Measurements from ENCODE around the gene CLTC. TPM values are rescaled to one million over a fixed set of nuclear protein-coding genes. Genes with fewer than 3 reads are reported as not detected.
A peak's percentile ranks its signal among the peaks of the same experiment; 100 is the strongest.

Gene CLTC
- total RNA-seq, 1 donor from 2014 or later, result 246 TPM

DNA sequence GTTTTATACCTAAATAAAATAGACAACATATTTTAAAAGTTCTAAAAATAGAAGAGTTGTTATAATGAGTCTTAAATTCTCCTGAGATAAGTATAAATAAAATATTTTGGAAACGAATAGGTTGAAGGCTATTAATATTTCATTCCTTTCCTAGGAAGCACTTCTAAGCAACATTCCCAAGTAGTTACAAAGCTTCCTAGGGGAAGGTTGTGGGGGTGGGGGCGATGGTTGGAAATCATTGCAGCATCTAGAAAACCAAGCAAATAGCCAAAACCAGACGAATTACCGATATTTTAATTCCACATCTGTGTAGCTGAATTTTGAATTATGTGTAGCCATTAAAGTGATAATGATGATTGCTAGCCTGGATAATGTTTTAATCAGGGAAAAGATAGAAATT lies 60.6 kb downstream of the CLTC start:
- no peak for DNase-seq (ENCODE audit: low spot score)

DNA sequence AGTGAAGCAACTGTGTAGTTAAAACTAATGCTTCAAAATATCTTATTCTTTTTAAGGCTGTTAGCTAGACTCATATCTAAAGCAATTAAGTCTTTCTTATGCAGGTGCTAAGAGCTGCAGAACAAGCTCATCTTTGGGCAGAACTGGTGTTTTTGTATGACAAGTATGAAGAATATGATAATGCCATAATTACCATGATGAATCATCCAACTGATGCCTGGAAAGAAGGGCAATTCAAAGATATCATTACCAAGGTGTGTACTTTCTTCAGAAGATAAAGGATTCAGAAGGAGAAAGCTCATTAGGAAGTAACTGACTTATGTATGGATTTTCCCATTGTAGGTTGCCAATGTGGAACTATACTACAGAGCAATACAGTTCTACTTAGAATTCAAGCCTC lies 63.6 kb downstream of the CLTC start:
- no peak for DNase-seq (ENCODE audit: low spot score)

DNA sequence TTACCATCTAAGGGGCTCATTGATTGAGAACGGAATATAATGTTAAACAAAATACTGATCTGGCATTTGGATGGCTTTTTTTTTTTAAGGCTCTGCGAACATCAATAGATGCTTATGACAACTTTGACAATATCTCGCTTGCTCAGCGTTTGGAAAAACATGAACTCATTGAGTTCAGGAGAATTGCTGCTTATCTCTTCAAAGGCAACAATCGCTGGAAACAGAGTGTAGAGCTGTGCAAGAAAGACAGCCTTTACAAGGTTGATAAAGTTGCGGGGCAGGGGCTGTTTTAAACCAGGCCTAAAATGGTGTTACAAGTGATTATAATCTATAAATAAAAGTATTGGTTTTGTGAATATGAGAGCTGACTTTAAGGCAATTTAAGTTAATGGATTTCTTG lies 65.3 kb downstream of the CLTC start:
- no peak for DNase-seq (ENCODE audit: low spot score)

DNA sequence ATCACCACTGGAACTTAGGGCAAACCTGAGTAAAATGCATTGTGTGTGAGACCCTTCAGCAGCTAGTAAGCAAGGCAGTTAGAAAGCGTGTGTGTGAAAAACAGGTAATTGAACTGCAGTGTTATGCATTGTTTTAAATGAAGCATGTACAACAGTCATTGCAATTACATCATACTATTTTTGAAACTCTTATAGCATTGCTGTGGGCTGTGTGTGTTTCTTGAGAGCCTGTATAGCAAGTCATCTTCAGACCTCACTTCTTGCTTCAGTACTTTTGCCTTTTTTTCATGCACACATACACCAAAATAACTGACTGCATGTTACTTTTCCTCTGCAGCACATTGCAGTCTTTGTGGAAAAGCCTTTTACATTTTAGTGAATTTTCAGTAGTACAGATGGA lies 68.3 kb downstream of the CLTC start:
- no peak for DNase-seq (ENCODE audit: low spot score)

DNA sequence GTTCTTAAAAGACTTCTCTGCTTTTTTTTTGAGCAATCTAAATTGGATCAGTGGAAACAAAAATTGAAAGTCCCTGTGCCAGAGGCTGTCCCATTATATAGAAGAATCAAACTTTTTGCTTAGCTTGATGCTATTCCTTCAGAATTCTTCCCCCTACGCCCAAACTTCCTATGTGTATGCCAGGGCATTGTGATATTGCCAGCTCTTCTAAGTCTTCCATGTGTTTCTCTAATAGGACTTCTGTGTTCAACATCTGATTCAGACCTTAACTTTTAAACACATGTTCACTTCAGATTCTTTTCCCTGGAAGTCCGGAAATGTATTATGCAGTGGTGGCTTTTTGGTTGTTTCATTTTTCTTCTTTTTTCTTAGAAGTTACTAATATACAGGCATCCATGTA lies 68.8 kb downstream of the CLTC start:
- no peak for DNase-seq (ENCODE audit: low spot score)

DNA sequence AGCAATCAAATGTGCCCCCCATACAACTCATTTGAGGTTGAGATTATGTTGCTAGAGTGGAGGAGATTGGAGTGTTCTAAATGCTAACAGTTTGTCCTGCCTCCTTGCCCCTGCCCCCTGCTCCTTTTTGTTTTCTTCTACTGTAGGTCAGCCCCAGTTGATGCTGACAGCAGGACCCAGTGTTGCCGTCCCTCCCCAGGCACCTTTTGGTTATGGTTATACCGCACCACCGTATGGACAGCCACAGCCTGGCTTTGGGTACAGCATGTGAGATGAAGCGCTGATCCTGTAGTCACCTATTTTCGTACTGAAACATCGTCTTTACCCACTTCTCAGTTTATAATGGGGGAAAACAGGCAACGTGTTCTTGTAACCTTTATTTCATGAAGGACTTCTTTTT lies 73.9 kb downstream of the CLTC start:
- no peak for DNase-seq (ENCODE audit: low spot score)

DNA sequence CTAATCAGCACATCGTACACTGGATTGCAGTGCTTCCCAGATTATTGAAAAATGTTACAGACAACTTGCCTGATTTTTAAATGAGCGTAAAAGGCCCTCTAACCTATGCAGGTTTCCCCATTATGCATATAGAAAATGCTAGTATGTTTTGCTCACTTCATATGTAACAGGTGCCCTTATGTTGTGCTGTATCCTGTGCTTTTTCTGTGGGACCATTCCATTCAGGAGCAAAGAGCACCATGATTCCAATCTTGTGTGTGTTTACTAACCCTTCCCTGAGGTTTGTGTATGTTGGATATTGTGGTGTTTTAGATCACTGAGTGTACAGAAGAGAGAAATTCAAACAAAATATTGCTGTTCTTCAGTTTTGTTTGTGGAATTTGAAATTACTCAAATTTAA lies 74.6 kb downstream of the CLTC start:
- DNase-seq (ENCODE audit: low spot score), result no peak

DNA sequence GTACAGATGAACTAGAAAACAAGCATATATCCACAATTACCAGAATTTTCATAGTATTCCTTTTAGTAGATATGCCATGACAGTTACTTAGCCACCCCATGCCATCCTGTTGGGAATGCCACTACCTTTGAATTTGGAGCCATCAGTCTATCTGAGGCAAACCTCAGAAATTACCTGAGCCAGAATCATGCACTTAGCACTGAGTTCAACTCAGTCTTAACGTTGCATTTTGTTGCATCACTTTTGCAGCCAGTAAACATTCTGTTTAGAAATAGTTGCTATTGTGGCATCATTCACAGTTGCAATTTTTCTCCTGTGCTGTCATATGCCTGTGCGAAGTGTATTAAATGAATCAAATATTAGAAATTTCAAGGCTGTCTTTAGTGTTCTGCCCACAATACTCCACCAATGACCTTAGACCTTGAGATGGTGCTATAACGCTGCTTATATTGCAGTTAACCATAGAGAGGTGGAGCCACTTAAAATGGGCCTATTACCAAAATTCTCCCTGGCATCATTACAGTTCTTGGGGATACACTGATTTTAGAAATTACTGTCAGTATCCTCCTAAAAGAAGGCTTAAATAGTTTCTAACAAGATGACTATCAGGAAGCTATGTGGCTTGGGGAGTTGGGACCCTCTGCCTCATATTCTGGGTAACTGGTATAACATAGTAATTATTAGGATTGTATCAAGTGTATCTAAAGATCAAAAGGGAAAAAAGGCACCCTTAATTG lies 76.4 kb downstream of the CLTC start:
- DNase-seq (ENCODE audit: low spot score), result no peak

DNA sequence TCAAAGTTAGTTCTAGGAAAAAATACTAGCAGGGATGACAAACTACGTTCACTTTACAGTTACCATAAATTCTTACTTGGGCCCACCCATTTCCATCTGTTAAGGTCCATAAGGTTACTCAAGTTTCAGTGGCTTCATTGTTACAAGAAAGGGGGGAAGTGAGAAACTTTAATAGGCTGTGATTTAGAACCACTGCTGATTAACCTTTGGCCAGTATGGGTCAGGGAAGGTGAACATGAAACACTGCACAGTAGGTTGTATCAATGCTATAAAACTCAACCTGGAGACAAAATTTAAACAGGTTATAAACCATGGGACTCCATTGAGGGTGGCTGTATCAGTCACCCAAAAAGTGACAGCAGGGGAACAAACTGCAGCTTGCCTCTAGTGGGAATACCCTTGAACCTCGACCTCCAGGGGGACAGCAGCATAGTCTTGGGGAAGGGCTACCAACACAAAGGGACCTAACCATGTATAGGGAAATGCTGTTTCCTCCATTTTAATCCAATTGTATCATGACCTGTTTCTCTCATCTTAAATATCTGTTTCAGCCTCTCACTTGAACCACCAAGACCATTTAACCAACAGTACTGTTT lies 77.1 kb downstream of the CLTC start:
- DNase-seq (ENCODE audit: low spot score), result no peak

DNA sequence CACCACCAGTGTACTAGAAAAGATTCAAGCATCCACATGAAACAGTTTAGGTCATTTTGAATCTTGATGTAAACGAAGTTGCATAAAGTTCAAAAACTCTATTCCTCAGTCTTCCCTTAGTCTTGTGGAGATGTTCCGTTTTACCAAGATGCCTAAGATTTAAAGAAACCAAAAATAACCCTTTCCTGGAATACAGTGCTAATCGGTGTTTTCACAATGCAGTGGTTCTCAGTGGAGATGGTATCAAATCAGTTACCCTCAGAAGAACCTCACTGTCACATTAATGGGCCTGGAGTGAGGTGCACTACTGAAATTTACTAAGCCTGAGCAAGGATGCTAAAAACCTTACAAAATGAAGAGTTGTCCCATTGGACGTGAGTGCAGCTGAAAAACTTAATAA lies 78.4 kb downstream of the CLTC start:
- DNase-seq (ENCODE audit: low spot score), result no peak

DNA sequence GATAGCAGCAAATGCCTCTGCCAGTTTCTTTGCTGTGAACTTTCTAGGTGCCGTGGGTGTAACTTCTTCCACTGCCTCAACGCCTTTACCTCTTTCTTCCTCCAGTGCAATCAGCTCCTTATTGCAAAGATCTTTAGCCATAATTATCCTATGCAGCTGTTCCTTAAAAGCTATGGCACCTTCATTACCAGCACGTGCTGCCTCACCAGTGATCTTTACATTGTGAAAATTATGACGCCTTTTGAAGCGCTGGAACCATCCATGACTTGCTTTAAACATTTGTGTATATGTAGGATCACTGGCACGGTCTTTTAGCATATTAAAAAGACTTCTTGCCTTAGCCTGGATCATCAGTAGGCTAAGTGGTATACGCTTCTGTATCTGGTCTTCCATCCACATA lies 79.5 kb downstream of the CLTC start:
- no peak for DNase-seq (ENCODE audit: low spot score)

DNA sequence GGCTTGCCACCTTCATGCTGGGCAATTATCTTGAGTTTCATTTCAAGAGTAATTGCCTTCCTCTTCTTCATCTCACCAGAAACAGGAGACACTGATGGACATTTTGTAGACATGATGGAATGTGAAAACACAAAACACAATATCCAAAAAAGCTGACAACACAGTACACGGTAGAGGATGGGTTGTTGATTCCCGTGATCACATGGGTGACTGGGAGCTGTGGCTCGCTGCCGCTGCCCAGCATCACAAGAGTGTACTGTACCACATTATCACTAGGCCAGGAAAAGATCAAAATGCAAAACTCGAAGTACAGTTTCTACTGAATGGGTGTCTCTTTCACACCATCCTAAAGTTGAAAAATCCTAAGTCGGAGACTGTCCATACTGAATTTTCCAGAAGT lies 80.1 kb downstream of the CLTC start:
- DNase-seq (ENCODE audit: low spot score), result no peak

DNA sequence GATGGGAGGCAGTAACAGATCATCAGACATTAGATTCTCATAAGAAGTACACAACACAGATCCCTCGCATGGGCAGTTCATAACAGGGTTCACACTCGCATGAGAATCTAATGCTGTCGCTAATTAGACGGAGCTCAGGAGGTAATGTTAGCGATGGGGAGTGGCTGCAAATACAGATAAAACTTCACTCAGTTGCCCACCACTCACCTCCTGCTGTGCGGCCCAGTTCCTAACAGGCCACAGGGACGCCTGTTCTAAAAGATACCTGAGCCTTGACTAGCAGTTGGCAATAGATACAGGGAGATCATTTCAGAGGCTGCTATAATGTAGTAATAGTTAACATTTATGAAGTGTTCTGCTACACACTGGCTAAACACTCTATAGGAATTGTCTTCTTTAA lies 82.6 kb downstream of the CLTC start:
- DNase-seq (ENCODE audit: low spot score), result no peak

DNA sequence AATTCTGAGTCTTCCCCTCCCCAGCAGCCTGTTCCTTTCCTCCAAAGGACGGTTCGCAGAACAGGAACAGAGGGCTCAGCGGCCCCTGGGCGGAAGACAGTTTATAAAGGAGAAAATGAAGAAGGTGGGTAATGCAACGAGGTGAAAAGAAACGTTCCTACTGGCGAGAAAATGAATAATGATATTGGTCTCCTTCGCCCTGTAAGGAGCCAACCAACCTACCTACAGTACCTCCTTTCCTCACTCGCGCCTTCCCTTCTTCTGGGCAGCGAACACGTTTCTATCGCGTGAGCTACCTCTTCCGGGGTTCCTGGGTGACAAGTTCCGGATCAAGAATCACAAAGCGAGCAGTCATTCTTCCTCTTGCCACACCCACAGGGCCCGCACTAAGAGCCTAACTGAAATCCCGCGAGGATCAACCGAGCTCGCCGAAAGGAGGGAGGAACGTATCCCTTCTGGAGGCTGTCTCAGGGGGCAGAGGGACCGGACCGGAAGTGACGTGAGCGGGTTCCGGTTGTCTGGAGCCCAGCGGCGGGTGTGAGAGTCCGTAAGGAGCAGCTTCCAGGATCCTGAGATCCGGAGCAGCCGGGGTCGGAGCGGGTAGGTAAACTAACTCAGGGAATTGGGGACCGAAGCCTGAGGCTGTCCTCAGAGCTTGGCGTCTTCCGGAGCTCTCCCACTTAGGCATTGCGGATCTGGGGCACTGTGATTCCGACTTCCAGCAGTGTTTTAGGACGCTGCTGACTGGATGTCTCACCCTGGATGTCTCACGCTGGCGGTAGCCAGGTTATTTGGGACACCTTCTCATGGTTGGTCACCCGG lies 87.7 kb downstream of the CLTC start, which contains the start of the genes PTRH2 and VMP1:
PTRH2 (minus strand) TSS at position 282 of the 822 bp plus-strand sequence. CDS start 9,452 bp downstream, outside the sequence.
VMP1 (plus strand) TSS at position 506 of the 822 bp plus-strand sequence. CDS start 23,793 bp downstream, outside the sequence.
- DNase-seq (ENCODE audit: low spot score), result peak; percentile 98

DNA sequence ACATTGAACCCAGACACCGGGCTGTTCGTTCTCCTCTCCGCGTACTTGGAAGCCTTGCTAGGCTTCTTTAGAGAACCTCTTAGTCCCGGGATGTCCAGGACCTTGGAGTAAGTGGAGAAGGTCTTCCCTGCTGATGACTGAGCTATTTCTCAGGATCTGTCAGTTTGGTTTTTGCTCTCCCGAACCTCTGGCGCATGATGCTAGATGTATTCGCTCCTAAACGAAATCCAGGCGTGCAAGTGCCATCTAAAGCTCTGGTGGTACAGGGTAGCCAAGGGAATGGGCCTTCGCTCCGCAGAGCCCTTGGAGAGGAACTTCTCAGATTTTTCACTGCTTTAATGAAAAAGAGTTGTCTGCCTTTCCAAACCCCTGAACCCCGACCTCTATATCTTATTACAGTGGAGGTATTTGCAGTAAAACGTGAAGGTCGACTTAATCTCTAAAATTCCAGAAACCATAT lies 88.3 kb downstream of the CLTC start:
- no peak for DNase-seq (ENCODE audit: low spot score)

DNA sequence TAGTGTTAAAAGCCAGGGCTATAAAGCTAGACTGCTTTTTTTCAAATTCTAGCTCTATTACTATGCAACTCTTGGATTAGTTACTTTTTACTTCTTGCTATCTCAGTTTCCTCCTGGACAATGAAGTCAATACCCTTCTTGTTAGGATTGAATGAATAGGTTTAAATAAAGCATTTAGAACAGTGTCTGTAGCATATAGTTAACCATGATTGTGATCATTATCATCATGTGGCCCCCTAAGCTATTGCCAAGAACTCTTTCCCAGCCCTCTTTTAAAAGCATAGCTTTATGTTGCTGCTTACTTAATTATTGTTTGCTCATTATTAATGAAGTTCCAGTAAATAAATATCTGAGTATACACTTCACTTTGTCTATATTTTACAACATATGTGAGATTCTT lies 92.2 kb downstream of the CLTC start:
- DNase-seq (ENCODE audit: low spot score), result no peak

DNA sequence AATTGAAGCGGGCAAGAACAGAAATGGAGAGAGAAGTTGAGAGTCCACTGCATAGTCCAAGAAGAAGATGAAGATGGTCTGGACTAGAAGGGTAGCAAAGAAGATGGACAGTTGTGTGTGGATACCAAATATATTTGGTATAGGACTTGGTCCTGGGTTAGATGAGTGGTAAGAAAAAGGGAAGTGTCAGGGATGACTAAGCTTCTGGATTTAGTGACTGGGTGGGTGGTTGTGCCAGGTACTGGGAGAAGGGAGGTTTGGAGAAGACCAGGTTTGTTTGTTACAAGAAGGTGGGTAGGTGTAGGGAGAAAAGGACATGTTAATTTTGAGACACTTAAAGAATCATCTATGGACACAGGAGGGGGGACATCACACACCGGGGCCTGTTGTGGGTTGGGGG lies 93.2 kb downstream of the CLTC start:
- no peak for DNase-seq (ENCODE audit: low spot score)

DNA sequence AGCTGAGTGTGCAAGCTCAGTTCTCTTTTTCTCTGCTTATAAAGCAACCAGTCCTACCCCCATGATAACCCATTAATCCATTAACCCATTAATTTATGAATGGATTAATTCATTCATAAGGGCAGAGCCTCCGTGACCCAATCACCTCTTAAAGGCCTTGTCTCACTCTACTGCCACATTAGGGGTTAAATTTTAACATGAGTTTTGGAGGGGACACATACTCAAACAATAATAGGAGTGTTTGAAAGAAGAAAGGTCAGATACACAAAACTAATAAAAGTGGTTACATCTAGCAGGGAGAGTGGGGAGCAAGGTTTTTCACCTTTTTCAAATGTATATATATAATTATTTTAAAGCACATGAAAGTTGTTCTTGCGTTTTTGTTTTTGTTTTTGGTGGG lies 94.6 kb downstream of the CLTC start:
- no peak for DNase-seq (ENCODE audit: low spot score)

DNA sequence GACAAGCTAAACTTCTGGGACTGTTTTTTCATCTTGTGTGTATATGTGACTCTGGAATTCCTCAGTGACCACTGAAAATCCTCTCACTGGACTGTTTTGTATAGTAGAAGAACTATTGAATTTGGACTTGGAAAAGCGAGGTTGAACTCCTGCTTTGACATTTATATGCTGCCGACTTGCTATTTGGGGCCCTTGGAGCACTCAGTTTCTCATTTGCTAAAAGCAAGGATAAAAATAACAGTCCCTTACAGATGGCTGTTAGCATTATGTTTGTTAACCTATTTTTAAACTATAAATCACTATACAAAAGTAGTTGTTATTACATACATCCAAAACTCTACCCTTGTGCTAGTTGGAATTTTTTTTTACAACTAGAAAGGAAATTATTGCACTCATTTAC lies 96.7 kb downstream of the CLTC start:
- DNase-seq (ENCODE audit: low spot score), result no peak

DNA sequence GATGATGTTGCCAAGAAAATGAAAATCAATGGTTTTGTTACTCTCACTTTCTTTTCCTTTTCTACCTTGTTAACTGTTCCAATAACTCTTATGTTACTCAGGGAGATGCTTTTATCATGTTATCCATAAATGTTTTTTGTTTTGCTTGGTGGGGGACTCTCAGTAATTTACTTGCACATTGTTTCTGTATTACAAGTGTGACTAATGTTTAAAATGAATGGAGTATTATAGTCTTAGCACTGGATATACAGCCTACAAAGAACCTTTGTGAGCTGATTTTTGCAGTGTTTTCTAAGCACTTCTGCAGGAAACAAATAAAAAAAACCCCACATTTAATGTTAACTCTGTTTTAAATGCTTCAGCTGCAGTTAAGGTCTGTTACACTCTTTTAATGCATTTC lies 99.8 kb downstream of the CLTC start:
- no peak for DNase-seq (ENCODE audit: low spot score)

DNA sequence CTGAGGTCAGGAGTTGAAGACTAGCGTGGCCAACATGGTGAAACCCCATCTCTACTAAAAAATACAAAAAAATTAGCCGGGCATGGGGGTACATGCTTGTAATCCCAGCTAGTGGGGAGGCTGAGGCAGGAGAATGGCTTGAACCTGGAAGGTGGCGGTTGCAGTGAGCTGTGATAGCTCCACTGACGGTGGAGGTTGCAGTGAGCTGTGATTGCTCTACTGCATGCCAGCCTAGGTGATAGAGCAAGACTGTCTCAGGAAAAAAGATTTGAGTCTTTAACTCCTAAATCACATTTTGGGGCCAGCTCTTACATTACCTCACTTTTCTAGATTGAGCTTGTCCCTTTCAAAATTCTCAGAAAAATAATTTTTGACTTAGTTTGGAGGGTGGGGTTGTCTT lies 102.9 kb downstream of the CLTC start:
- DNase-seq (ENCODE audit: low spot score), result no peak

DNA sequence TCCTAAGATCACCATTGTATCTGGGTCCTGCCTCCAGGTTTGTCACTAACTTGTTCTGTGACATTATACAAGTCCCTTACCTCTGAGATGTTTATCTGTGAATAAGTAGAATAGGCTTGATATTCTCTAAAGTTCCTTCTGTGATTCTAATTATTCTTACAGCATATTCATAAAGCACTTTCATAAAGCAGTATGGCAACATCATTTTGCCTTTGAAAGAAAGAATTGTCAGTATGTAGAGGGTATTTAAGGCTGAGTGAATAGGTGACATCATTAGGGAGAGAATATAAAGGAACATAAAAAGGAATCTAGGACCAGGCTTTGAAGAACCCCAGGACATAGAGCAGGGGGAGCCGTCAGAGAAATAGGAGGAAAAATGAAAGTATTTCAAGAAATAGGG lies 103.3 kb downstream of the CLTC start:
- DNase-seq (ENCODE audit: low spot score), result no peak

DNA sequence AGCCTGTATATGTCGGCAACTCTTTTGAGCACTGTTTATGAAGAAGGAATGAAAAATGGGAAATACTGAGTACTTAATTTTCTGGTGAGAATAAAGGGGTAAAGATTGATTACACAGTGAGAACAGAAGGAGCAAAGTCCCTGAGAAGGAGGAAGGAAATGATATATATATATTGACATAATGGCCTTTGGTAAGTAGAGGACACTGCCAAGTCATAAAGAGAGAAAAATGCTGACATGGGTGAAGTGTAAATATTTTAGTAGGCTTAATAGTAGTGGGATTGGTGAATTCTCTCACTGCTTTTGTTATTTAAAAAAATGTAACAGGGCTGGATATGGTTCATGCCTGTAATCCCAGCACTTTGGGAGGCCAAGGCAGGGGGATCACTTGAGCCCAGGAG lies 103.9 kb downstream of the CLTC start:
- no peak for DNase-seq (ENCODE audit: low spot score)
